Measurements from ENCODE around the gene KAT2A.

DNA sequence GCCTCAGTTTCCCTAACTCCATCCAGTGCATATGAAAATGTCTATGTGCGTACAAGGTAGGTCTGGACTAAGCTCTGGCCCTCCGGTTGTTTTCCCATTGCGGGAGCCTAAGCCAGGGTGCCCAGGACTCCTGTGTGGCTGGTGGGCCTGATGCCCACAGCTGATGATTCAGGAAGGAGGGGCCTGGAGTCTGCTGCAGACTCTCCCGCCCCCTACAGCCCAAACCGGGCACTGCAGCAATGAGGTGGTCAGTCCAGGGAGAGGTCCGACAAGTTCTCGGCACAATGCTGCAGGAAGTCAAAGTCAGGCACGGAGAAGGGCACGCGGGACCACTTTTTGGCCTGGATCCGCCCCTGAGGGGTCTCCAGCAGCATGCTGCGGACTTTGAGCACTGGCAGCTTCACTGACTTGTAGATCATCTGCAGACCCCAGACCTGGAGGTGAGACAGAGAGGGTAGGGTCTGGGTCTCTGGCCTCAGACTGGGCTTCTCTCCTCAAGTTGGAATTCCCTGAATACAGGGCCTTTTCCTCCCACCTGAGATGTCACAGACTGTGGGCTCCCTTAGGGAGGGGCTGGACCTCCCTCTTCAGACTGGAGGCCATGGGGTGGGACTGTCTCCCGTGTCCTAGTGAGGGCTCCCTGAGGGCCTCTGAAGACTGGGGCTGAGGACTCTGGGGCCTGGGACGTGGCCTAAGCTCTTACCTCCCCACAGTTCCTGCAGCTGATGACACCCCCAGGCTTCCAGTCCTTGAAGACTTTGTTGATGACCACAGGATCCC, 19.5 kb downstream of the KAT2A start:
- TF ChIP-seq, protein P1, sequence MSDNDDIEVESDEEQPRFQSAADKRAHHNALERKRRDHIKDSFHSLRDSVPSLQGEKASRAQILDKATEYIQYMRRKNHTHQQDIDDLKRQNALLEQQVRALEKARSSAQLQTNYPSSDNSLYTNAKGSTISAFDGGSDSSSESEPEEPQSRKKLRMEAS (IDR thresholded peaks at IDR 0.05), result peak; percentile 37; the same call in 1 of the 2 replicates
- no peak for TF ChIP-seq YY1 (IDR thresholded peaks at IDR 0.05; ENCODE audit: low read depth)
- peak; percentile 56; the same call in 1 of the 2 replicates for TF ChIP-seq ZBTB7A (IDR thresholded peaks at IDR 0.05; ENCODE audit: low read depth)
- TF ChIP-seq TAF1 (IDR thresholded peaks at IDR 0.05; ENCODE audit: low read depth), result no peak
- TF ChIP-seq, protein P2, sequence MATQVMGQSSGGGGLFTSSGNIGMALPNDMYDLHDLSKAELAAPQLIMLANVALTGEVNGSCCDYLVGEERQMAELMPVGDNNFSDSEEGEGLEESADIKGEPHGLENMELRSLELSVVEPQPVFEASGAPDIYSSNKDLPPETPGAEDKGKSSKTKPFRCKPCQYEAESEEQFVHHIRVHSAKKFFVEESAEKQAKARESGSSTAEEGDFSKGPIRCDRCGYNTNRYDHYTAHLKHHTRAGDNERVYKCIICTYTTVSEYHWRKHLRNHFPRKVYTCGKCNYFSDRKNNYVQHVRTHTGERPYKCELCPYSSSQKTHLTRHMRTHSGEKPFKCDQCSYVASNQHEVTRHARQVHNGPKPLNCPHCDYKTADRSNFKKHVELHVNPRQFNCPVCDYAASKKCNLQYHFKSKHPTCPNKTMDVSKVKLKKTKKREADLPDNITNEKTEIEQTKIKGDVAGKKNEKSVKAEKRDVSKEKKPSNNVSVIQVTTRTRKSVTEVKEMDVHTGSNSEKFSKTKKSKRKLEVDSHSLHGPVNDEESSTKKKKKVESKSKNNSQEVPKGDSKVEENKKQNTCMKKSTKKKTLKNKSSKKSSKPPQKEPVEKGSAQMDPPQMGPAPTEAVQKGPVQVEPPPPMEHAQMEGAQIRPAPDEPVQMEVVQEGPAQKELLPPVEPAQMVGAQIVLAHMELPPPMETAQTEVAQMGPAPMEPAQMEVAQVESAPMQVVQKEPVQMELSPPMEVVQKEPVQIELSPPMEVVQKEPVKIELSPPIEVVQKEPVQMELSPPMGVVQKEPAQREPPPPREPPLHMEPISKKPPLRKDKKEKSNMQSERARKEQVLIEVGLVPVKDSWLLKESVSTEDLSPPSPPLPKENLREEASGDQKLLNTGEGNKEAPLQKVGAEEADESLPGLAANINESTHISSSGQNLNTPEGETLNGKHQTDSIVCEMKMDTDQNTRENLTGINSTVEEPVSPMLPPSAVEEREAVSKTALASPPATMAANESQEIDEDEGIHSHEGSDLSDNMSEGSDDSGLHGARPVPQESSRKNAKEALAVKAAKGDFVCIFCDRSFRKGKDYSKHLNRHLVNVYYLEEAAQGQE (IDR thresholded peaks at IDR 0.05; ENCODE audit: low read depth), result no peak
- no peak for TF ChIP-seq CREB1 (IDR thresholded peaks at IDR 0.05; ENCODE audit: low read depth)
- TF ChIP-seq EP300 (IDR thresholded peaks at IDR 0.05; ENCODE audit: borderline replicate concordance), result no peak
- TF ChIP-seq, protein P3, sequence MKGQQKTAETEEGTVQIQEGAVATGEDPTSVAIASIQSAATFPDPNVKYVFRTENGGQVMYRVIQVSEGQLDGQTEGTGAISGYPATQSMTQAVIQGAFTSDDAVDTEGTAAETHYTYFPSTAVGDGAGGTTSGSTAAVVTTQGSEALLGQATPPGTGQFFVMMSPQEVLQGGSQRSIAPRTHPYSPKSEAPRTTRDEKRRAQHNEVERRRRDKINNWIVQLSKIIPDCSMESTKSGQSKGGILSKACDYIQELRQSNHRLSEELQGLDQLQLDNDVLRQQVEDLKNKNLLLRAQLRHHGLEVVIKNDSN (IDR thresholded peaks at IDR 0.05), result no peak
- TF ChIP-seq CEBPB (IDR thresholded peaks at IDR 0.05), result no peak
- TF ChIP-seq TCF12 (IDR thresholded peaks at IDR 0.05; ENCODE audit: low read depth), result no peak
- peak; percentile 96 for TF ChIP-seq RAD21 (IDR thresholded peaks at IDR 0.05; ENCODE audit: low read depth)
- no peak for TF ChIP-seq EGR1 (IDR thresholded peaks at IDR 0.05)
